ENCODE measurements around the gene DCAF17.
A peak's percentile ranks its signal among the peaks of the same experiment; 100 is the strongest.
"Not testable (repeated sequence)": the region's sequence is repeated elsewhere in the genome, so short reads cannot be mapped to it uniquely, and the experiment has no call there.

The DCAF17 gene

GRCh38 chr2:171460537-171460936, 26.5 kb downstream of the DCAF17 start:
- no peak for DNase-seq

GRCh38 chr2:171469176-171469575, 35.1 kb downstream of the DCAF17 start:
- no peak for DNase-seq

GRCh38 chr2:171470129-171470528, 36.1 kb downstream of the DCAF17 start:
- DNase-seq = no peak

DNA sequence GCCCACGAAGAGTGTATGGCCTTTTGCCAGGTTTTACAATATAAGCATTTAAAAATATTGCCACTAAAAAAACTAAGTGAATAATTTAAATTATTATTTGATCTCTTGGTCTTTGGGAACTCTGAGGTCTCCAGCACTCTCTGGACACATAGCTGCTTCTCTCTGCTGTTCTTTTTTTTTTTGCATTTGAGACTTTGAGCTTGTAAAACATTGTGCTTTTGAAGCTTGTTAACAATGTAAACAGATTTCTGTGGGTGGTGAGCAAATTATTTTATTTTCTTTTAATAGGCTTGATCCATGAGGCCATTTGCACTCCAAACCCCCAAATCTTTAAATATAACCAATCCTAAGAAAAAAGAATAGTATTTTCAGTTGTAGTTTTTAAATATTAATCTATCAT, 42.0 kb downstream of the DCAF17 start:
- no peak for DNase-seq

DNA sequence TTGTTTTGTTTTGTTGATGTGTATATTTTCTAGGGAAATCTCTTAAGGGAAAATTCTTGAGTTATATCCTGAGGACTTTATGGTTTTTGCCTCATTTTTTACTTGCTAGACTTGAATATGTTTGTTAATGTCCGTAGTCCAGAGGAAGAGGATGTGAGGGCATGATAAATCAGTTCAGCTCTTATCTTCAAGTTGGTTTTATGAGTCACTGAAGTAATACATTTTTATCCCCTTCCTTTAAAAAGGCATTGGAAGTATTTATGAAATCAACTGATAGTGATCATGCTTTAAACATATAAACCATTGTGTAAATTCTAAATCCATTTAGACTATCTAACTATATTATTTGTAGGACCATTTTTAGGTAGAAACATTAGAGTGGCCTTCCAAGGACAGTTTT, 44.3 kb downstream of the DCAF17 start:
- no peak for DNase-seq

- DNase-seq = no peak
Observed at GRCh38 chr2:171479154-171479814, 45.3 kb downstream of the DCAF17 start.

DNA sequence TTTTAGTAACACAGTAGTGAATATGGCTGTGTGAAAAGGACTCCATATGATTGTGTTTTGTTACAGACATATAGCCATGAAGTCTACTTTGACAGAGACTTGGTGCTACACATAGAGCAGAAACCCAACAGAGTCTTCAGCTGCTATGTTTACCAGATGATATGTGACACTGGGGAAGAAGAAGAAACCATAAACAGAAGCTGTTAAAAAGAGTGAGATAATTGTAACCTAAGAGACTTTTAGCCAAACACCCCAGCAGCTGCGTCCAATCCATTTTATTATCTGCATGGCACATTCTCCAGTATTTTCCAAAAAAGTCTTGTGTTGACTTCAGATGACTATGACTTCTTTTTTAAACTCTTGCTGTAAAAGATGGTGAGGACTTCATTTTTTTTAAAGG, 46.9 kb downstream of the DCAF17 start:
- DNase-seq = no peak

GRCh38 chr2:171482308-171482707, 48.3 kb downstream of the DCAF17 start:
- no peak for DNase-seq

DNA sequence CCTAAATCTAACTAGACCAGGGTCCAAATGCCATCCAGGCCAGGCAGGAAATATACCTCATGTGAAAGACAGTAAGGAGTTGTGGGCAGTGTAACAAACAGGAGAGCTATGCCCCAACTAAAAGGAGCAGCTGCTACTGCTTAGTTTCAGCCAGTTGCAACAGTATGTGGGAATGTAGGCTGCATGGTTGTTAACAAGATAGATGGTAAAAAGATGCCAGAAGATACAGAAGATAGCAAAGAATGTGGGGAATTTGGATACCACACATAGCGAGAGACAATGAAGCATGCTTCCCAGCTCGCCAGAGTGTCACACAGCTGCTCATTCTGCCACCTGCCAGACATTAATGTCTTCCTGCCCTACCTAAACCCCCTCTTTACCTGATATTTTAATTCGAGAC, 48.9 kb downstream of the DCAF17 start:
- no peak for DNase-seq

DNA sequence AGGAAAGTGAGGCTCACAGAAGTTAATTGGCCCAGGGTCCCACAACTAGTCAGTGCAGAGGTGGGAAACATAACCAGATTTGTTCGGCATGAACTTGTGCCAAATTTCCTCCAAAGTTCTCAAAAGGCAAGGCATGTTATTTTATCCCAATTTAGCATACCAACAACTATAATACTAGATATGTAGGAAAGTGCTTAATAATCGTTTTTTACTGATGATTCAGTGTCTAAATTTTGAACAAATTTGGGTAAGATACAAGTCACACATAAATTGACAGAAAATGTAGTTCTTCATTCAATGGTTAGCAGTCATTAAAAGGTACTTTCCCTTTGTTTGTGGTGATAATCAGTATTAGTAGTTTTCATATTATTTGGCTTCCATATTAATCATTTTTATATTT, 49.8 kb downstream of the DCAF17 start:
- no peak for DNase-seq

DNA sequence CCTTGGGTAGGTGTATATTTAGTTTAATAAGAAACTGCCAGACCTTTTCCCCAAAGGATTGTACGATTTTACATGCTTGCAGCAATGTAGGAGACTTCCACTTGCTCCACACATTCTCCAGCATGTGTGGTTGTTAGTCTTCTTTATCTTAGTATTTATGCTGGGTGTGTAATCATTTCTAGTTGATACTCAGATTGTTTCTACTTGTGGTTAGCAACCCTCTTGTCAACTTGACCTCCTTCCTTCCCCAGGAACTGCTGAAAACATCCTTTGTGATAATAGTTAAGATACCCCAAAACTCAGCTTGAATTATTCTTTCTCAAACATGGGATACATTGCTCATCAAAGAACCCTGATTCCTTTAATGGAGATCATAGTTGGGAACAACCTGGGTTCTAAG, 51.1 kb downstream of the DCAF17 start:
- DNase-seq = no peak

DNA sequence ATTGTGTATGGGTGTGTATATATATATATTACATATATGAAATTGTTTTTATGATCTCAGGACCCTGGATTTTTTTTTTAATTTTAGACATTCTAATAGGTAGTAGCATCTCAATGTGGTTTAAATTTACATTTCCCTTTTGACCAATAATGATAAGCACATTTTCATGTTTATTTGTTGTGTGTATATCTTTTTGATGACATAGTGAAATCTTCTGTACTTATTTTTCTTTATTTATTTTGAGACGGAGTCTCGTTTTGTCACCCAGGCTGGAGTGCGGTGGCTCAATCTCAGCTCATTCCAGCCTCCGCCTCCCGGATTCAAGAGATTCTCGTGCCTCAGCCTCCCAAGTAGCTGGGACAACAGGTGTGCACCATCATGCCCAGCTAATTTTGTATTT, 53.2 kb downstream of the DCAF17 start:
- no peak for DNase-seq

- no peak for DNase-seq
Observed at GRCh38 chr2:171487803-171488259, 53.8 kb downstream of the DCAF17 start.

- DNase-seq = no peak
Observed at GRCh38 chr2:171490577-171490976, 56.6 kb downstream of the DCAF17 start.

- DNase-seq = no peak
Observed at GRCh38 chr2:171491292-171491691, 57.3 kb downstream of the DCAF17 start.

GRCh38 chr2:171492664-171493063, 58.6 kb downstream of the DCAF17 start:
- DNase-seq = no peak

GRCh38 chr2:171497664-171498063, 63.6 kb downstream of the DCAF17 start:
- not testable (repeated sequence) for DNase-seq

DNA sequence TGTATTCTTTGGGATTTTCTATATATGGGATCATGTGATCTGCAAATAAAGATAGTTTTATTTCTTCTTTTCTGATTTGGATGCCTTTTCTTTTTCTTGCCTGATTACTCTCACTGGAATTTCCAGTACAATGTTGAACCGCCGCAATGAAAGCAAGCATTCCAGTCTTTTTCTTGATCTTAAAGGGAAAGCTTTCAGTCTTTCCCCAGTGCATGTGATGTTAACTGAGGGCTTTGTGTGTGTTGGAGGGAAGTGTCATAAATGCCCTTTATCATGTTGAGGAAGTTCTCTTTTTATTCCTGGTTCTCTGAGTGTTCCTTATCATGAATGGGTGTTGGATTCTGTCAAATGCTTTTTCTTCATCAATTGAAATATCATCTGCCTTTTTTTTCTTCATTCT, 71.3 kb downstream of the DCAF17 start:
- DNase-seq = no peak

- DNase-seq = no peak
Observed at GRCh38 chr2:171509945-171510731, 76.1 kb downstream of the DCAF17 start.

DNA sequence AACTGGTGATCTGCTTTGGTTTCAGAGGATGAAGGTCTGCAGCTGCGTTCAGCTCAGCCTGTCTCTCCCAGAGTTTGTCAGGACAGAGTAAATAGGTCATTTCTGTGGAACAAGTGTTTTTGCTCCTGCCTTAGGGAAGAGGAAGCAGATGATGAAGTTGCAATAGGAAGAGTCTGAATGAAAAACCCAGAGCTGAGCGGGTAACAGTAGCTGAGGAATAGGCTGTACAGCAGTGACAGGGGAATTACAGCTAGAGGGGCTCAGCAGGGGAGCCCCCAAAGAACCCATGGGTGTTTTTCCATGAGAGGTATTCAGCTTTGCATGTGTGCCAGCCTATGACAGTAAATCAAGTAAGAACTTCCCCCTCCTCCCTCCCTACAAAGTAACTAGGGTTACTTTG, 78.0 kb downstream of the DCAF17 start:
- no peak for DNase-seq

- no peak for DNase-seq
Observed at GRCh38 chr2:171512683-171513195, 78.7 kb downstream of the DCAF17 start.

DNA sequence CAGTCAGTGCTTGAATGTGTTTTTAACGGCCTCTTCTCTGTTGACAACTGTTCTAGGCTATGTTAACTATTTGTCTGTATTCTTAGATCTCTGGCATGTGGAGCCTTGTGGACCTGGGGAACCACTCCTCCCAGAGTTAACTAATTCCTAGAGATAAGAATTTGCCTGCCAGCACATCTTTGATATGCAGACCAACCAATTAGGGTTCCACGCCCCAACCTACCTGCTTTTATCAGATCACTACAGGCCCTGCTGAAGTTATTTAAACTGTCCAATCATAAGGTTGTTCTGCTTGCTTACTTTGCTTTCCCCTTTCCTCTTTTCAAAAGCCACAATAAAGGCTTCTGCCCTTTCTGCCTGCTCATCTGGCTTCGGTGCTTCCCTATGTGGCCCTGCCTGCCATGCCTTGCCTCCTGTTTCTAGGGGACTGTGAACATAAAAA, 79.7 kb downstream of the DCAF17 start:
- DNase-seq = peak in 1 of 2 donors; percentile 29

- no peak for DNase-seq
Observed at GRCh38 chr2:171514908-171515582, 81.0 kb downstream of the DCAF17 start.
